Neural crest cell (in vitro differentiated cells): ENCODE data around the gene FGF11. TPM values are rescaled to one million over a fixed set of nuclear protein-coding genes. Genes with fewer than 3 reads are reported as not detected.

Source experiments
- DNase-seq: peaks from one replicate; pipeline ENCODE4 v3.0.0; 2021; ENCODE audit warnings: low read depth, mixed read lengths, low spot score
- H3K27ac Mint-ChIP-seq: one replicate; pipeline ENCODE4 v1.8.0; 2021; ENCODE audit warnings: mild to moderate bottlenecking, mixed read lengths; ENCODE audit not compliant: unreplicated experiment
- H3K27me3 Mint-ChIP-seq: 2 replicates; pipeline ENCODE4 v1.8.0; 2021; ENCODE audit warnings: low read depth, mild to moderate bottlenecking, mixed read lengths
- H3K36me3 Mint-ChIP-seq: 2 replicates; pipeline ENCODE4 v1.8.0; 2021; ENCODE audit warnings: low read depth, mild to moderate bottlenecking, mixed read lengths
- H3K4me1 Mint-ChIP-seq: 2 replicates; pipeline ENCODE4 v1.8.0; 2021; ENCODE audit warnings: mixed read lengths
- H3K4me3 Mint-ChIP-seq: one replicate; pipeline ENCODE4 v1.8.0; 2021; ENCODE audit warnings: mild to moderate bottlenecking, mixed read lengths
- H3K9me3 Mint-ChIP-seq: 2 replicates; pipeline ENCODE4 v1.8.0; 2021; ENCODE audit warnings: mixed read lengths
- CTCF ChIP-seq: fragments of 200-600 bp; sonication (generic); conservative IDR thresholded peaks from 2 replicates; pipeline ENCODE4 v1.5.0; 2021; ENCODE audit warnings: antibody characterized with exemption, mild to moderate bottlenecking
- total RNA-seq: library from RNA; stranded (reverse); gene quantifications from 2 replicates; pipeline ENCODE4 v1.2.1, GENCODE V29; 2021

The FGF11 gene
- total RNA-seq, 1 donor from 2014 or later: 6.0 TPM

- no peak overlapping the region for H3K27ac Mint-ChIP-seq
- H3K4me3 Mint-ChIP-seq: peak overlapping the region; percentile 87
- no peak for TF ChIP-seq CTCF
- DNase-seq: no peak
- peaks cover 6% of the 10 kb centered on the region for H3K36me3 Mint-ChIP-seq
- H3K9me3 Mint-ChIP-seq: peaks cover 4% of the 10 kb centered on the region
- H3K4me1 Mint-ChIP-seq: peaks cover 38% of the 10 kb centered on the region
- H3K27me3 Mint-ChIP-seq: peaks cover 56% of the 10 kb centered on the region
These were observed 3.4 kb upstream of the FGF11 start for GRCh38 chr17:7435676-7436555.

- no peaks in the 10 kb centered on the region for H3K9me3 Mint-ChIP-seq
These were observed 2.5 kb upstream of the FGF11 start for GRCh38 chr17:7436556-7437368.

GRCh38 chr17:7437369-7437863, 1.9 kb upstream of the FGF11 start:
- H3K4me3 Mint-ChIP-seq: peak overlapping the region; percentile 76
- peaks cover 70% of the 10 kb centered on the region for H3K27me3 Mint-ChIP-seq
- H3K36me3 Mint-ChIP-seq: peaks cover 6% of the 10 kb centered on the region
- DNase-seq: no peak
- no peak for TF ChIP-seq CTCF
- H3K27ac Mint-ChIP-seq: no peak overlapping the region
- no peaks in the 10 kb centered on the region for H3K9me3 Mint-ChIP-seq
- H3K4me1 Mint-ChIP-seq: peaks cover 51% of the 10 kb centered on the region

More at GRCh38 chr17:7436556-7437368, 2.5 kb upstream of the FGF11 start:
- peak overlapping the region; percentile 74 for H3K4me3 Mint-ChIP-seq
- TF ChIP-seq CTCF: peak; percentile 77
- peaks cover 64% of the 10 kb centered on the region for H3K27me3 Mint-ChIP-seq
- peaks cover 6% of the 10 kb centered on the region for H3K36me3 Mint-ChIP-seq
- peak; percentile 70 for DNase-seq
- H3K27ac Mint-ChIP-seq: peak overlapping the region; percentile 62
- H3K4me1 Mint-ChIP-seq: peaks cover 47% of the 10 kb centered on the region

GRCh38 chr17:7437950-7438614, 1.2 kb upstream of the FGF11 start:
- no peak for TF ChIP-seq CTCF
- Mint-ChIP-seq H3K36me3 (peaks cover 6% of the 10 kb centered on the region), H3K4me3 (peak overlapping the region; percentile 91), H3K9me3 (no peaks in the 10 kb centered on the region), H3K27me3 (peaks cover 72% of the 10 kb centered on the region), H3K4me1 (peaks cover 53% of the 10 kb centered on the region), H3K27ac (no peak overlapping the region)
- no peak for DNase-seq
